ENCODE data around the gene TIGD3. TPM values are rescaled to one million over a fixed set of nuclear protein-coding genes. Genes with fewer than 3 reads are reported as not detected.

TIGD3 gene
- total RNA-seq, 1 donor from 2014 or later = 0.20 TPM

- peaks cover 68% of the 10 kb centered on the region for H3K4me1 ChIP-seq (ENCODE audit: insufficient read depth, low read length)
- Mint-ChIP-seq H3K4me3 (ENCODE audit: unreplicated experiment) (peak within 1 kb of the TSS; percentile 90), H3K27ac (ENCODE audit: unreplicated experiment) (peak within 1 kb of the TSS; percentile 91), H3K4me1 (ENCODE audit: low read depth, unreplicated experiment) (peaks cover 58% of the 10 kb centered on the region), H3K9me3 (ENCODE audit: unreplicated experiment) (no peaks in the 10 kb centered on the region), H3K27me3 (ENCODE audit: low read depth, unreplicated experiment) (no peaks in the 10 kb centered on the region), H3K36me3 (ENCODE audit: low read depth, unreplicated experiment) (peaks cover 14% of the 10 kb centered on the region)
- peak within 1 kb of the TSS; percentile 91 for H3K4me2 ChIP-seq (ENCODE audit: low read length)
- DNase-seq (ENCODE audit: low read depth) (peak; percentile 41), FAIRE-seq (no peak)
- H4K20me1 ChIP-seq (ENCODE audit: insufficient read depth, low read length) = peaks cover 13% of the 10 kb centered on the region
- H3K9me3 ChIP-seq (ENCODE audit: insufficient read depth, low read depth, low read length) = no peaks in the 10 kb centered on the region
- H2AFZ ChIP-seq (ENCODE audit: low read depth, low read length) = peak within 1 kb of the TSS; percentile 91
- TF ChIP-seq CTCF (IDR thresholded peaks at IDR 0.05; ENCODE audit: insufficient read depth, low read depth, low read length) = no peak
- no peak for TF ChIP-seq EZH2 (IDR thresholded peaks at IDR 0.05; ENCODE audit: insufficient read depth, low read length)
- H3K36me3 ChIP-seq (ENCODE audit: insufficient read depth, low read length) = no peaks in the 10 kb centered on the region
- peak within 1 kb of the TSS; percentile 93 for H3K4me3 ChIP-seq (ENCODE audit: insufficient read depth, low read depth, low read length)
- H3K27me3 ChIP-seq (ENCODE audit: insufficient read depth, low read length) = no peaks in the 10 kb centered on the region
- peak within 1 kb of the TSS; percentile 95 for H3K9ac ChIP-seq (ENCODE audit: low read length)
- H3K27ac ChIP-seq (ENCODE audit: low read depth, low read length) = peak within 1 kb of the TSS; percentile 91
- H3K79me2 ChIP-seq (ENCODE audit: insufficient read depth, low read length) = peaks cover 50% of the 10 kb centered on the region
Observed at GRCh38 chr11:65386307-65387140, 32.0 kb downstream of the TIGD3 start, which contains the start of gene FRMD8. TSS of gene FRMD8 (plus strand) at chr11:65386637. CDS start at chr11:65387037, 400 bp downstream.

DNA sequence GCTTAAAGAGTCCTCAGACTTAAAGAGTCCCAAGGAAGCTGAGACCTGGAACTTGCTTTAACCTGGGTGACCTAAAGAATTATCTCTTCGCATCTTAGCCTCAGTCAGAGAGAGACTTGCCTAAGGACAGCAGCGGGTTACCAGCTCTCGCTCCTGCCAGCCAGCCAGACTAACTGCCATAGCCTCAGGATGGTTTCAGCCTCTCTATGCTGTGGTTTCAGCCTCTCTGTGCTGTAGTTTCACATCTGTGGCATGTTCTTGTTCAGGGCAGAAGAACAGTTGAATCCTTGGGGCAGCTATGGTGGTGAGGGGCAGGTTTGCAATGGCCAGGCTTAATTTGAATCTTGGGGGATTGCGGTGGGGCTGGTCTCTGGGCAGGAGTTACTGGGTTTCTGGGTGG is 34.2 kb downstream of the TIGD3 start:
- H3K4me3 Mint-ChIP-seq (ENCODE audit: unreplicated experiment) = peak overlapping the region; percentile 90
- peaks cover 48% of the 10 kb centered on the region for H3K4me1 Mint-ChIP-seq (ENCODE audit: low read depth, unreplicated experiment)
- H3K36me3 Mint-ChIP-seq (ENCODE audit: low read depth, unreplicated experiment) = peaks cover 25% of the 10 kb centered on the region
- H3K9me3 Mint-ChIP-seq (ENCODE audit: unreplicated experiment) = no peaks in the 10 kb centered on the region
- H2AFZ ChIP-seq (ENCODE audit: low read depth, low read length) = no peak overlapping the region
- H3K9ac ChIP-seq (ENCODE audit: low read length) = peak overlapping the region; percentile 34
- peaks cover 51% of the 10 kb centered on the region for H3K4me1 ChIP-seq (ENCODE audit: insufficient read depth, low read length)
- peak overlapping the region; percentile 91 for H3K4me2 ChIP-seq (ENCODE audit: low read length)
- TF ChIP-seq CTCF (IDR thresholded peaks at IDR 0.05; ENCODE audit: insufficient read depth, low read depth, low read length) (no peak), EZH2 (IDR thresholded peaks at IDR 0.05; ENCODE audit: insufficient read depth, low read length) (no peak)
- H3K27me3 Mint-ChIP-seq (ENCODE audit: low read depth, unreplicated experiment) = no peaks in the 10 kb centered on the region
- DNase-seq (ENCODE audit: low read depth) (no peak), FAIRE-seq (no peak)
- H4K20me1 ChIP-seq (ENCODE audit: insufficient read depth, low read length) = peaks cover 33% of the 10 kb centered on the region
- no peak overlapping the region for H3K4me3 ChIP-seq (ENCODE audit: insufficient read depth, low read depth, low read length)
- peaks cover 4% of the 10 kb centered on the region for H3K36me3 ChIP-seq (ENCODE audit: insufficient read depth, low read length)
- H3K27ac ChIP-seq (ENCODE audit: low read depth, low read length) = no peak overlapping the region
- no peaks in the 10 kb centered on the region for H3K27me3 ChIP-seq (ENCODE audit: insufficient read depth, low read length)
- H3K9me3 ChIP-seq (ENCODE audit: insufficient read depth, low read depth, low read length) = no peaks in the 10 kb centered on the region
- peaks cover 72% of the 10 kb centered on the region for H3K79me2 ChIP-seq (ENCODE audit: insufficient read depth, low read length)
- peak overlapping the region; percentile 38 for H3K27ac Mint-ChIP-seq (ENCODE audit: unreplicated experiment)
